GM10266 (cell line): Measurements from ENCODE around the gene ZNF71.
"Not testable (repeated sequence)": the region's sequence is repeated elsewhere in the genome, so short reads cannot be mapped to it uniquely, and the experiment has no call there.

ENCODE experiments used
- DNase-seq: peaks from one replicate; pipeline ENCODE4 v3.0.0; 2012; ENCODE audit errors: extremely low spot score
- CTCF ChIP-seq: IDR thresholded peaks from 2 replicates; pipeline ENCODE4 v1.5.1; 2012; ENCODE audit warnings: mild to moderate bottlenecking, low read depth; ENCODE audit not compliant: control insufficient read depth, insufficient read depth; ENCODE audit errors: missing control alignments

Gene ZNF71

GRCh38 chr19:56668676-56669075, 73.6 kb downstream of the ZNF71 start:
- TF ChIP-seq CTCF, result no peak
- no peak for DNase-seq

GRCh38 chr19:56670401-56670960, 75.4 kb downstream of the ZNF71 start:
- no peak for TF ChIP-seq CTCF
- no peak for DNase-seq

GRCh38 chr19:56670961-56671612, 76.0 kb downstream of the ZNF71 start:
- no peak for DNase-seq
- no peak for TF ChIP-seq CTCF

- TF ChIP-seq CTCF, result no peak
Measured at GRCh38 chr19:56671613-56671994, 76.5 kb downstream of the ZNF71 start, which contains the start of gene ZNF835. Gene ZNF835 (minus strand): TSS chr19:56671757. CDS start chr19:56665198, 6,559 bp downstream.

GRCh38 chr19:56672610-56673009, 77.5 kb downstream of the ZNF71 start:
- not testable (repeated sequence) for DNase-seq

More at GRCh38 chr19:56671613-56671994, 76.5 kb downstream of the ZNF71 start, which contains the start of gene ZNF835:
- peak; percentile 58 for DNase-seq
